ENCODE data around the gene FUT6. TPM values are rescaled to one million over a fixed set of nuclear protein-coding genes. Genes with fewer than 3 reads are reported as not detected.

The FUT6 gene
- polyA plus RNA-seq, 3 donors, result not detected

GRCh38 chr19:5806133-5806489, 33.4 kb downstream of the FUT6 start:
- Histone ChIP-seq H3K4me3 (replicated peaks in 1 of 3; ENCODE audit: low read depth in 2 of 3, low read length in 3 of 3) (no peak overlapping the region), H3K4me2 (replicated peaks; ENCODE audit: extremely low read depth, low read length, poor library complexity, severe bottlenecking) (no peak overlapping the region), H3K9me3 (replicated peaks in 1 of 2; ENCODE audit: control insufficient read depth in 1 of 2, insufficient read depth in 1 of 2, low read length in 2 of 2) (peaks cover 10 to 17% of the 10 kb centered on the region in 2 donors), H2AFZ (ENCODE audit: insufficient read depth, low read depth, low read length, poor library complexity, severe bottlenecking) (no peak overlapping the region), H3K27me3 (ENCODE audit: control insufficient read depth in 2 of 2, insufficient read depth in 2 of 2, low read length in 2 of 2) (peaks cover 10 to 50% of the 10 kb centered on the region in 2 donors), H3K36me3 (replicated peaks in 1 of 2; ENCODE audit: control insufficient read depth in 1 of 2, insufficient read depth in 2 of 2, low read length in 2 of 2) (no peaks in the 10 kb centered on the region), H3K4me1 (ENCODE audit: control insufficient read depth in 1 of 2, insufficient read depth in 2 of 2, low read length in 2 of 2) (peaks cover 15 to 16% of the 10 kb centered on the region in 2 donors), H4K20me1 (ENCODE audit: insufficient read depth, low read length) (no peaks in the 10 kb centered on the region), H3K79me2 (ENCODE audit: insufficient read depth, low read length) (no peaks in the 10 kb centered on the region), H3K27ac (ENCODE audit: low read depth in 1 of 2, low read length in 2 of 2) (no peak overlapping the region), H3K9ac (ENCODE audit: insufficient read depth, low read length, poor library complexity, severe bottlenecking) (no peak overlapping the region)
- Mint-ChIP-seq H3K4me3 (peak overlapping the region in 1 of 2 donors; percentile 21), H3K4me1 (peaks cover 23% of the 10 kb centered on the region), H3K9me3 (peaks cover 0 to 22% (median 13%) of the 10 kb centered on the region in 7 donors), H3K27me3 (ENCODE audit: low read depth in 3 of 3) (peaks cover 50 to 64% (median 61%) of the 10 kb centered on the region in 3 donors), H3K27ac (no peak overlapping the region), H3K36me3 (peaks cover 0 to 6% of the 10 kb centered on the region in 2 donors)
- TF ChIP-seq, protein P1, sequence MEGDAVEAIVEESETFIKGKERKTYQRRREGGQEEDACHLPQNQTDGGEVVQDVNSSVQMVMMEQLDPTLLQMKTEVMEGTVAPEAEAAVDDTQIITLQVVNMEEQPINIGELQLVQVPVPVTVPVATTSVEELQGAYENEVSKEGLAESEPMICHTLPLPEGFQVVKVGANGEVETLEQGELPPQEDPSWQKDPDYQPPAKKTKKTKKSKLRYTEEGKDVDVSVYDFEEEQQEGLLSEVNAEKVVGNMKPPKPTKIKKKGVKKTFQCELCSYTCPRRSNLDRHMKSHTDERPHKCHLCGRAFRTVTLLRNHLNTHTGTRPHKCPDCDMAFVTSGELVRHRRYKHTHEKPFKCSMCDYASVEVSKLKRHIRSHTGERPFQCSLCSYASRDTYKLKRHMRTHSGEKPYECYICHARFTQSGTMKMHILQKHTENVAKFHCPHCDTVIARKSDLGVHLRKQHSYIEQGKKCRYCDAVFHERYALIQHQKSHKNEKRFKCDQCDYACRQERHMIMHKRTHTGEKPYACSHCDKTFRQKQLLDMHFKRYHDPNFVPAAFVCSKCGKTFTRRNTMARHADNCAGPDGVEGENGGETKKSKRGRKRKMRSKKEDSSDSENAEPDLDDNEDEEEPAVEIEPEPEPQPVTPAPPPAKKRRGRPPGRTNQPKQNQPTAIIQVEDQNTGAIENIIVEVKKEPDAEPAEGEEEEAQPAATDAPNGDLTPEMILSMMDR (IDR thresholded peaks at IDR 0.05), result peak; percentile 13
- WGBS (ENCODE audit: insufficient coverage), result 20% methylated on average over 2 of the region's 6 CpGs
- no peak for DNase-seq
- intact Hi-C loops (cut with micrococcal nuclease), result loop anchor here in 1 of 2 donors (5.0 to 10.0 kb wide), 2 partner anchors 86 to 219 kb away; no protein-coding TSS in a partner anchor

DNA sequence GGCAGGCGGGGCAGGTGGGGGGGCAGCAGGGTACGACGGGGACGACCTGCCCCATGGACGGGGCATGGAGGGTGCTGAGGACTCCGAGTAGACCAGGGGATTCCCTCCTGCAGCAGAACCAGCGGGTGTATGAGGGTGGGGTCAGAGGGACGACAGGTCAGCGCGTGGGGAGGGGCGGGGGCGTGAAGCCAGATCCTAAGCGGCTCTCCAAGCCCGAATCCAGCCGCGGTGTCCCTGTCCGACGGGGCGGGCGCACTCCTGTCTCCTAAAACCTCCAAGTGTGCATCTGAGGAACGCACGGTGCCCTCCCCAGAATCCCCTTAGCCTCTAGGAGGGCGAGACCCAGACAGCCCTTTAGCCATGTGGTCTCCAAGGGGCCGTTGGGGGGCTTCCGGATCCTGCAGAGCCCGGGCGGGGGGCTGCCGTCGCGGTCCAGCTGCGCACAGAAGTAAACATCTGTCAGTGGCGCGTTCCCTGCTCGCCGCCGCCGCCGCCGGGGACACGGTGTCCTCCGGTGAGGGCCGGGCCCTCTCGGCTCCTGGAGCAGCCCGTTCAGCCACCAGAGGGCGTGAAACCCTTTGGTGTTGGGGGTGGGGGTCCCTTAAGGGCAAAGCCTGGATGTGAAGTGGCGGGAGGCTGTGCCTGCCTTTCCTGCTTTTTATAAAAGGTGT, 33.9 kb downstream of the FUT6 start:
- intact Hi-C loops (cut with micrococcal nuclease), result loop anchor here in 1 of 2 donors (5.0 to 10.0 kb wide), 2 partner anchors 87 to 219 kb away; no protein-coding TSS in a partner anchor
- TF ChIP-seq, protein P1 (IDR thresholded peaks at IDR 0.05), result peak; percentile 34

More for the DNA sequence above, 33.9 kb downstream of the FUT6 start:
- no peak overlapping the region for H3K9ac ChIP-seq (ENCODE audit: insufficient read depth, low read length, poor library complexity, severe bottlenecking)
- Mint-ChIP-seq H3K27me3 (ENCODE audit: low read depth in 3 of 3) (peaks cover 54 to 69% (median 66%) of the 10 kb centered on the region in 3 donors), H3K36me3 (peaks cover 0 to 6% of the 10 kb centered on the region in 2 donors), H3K27ac (no peak overlapping the region), H3K4me1 (peaks cover 23% of the 10 kb centered on the region), H3K9me3 (peaks cover 0 to 22% (median 13%) of the 10 kb centered on the region in 7 donors), H3K4me3 (peak overlapping the region; percentile 9 to 68)
- H3K27ac ChIP-seq (ENCODE audit: low read depth in 1 of 2, low read length in 2 of 2), result no peak overlapping the region
- H2AFZ ChIP-seq (ENCODE audit: insufficient read depth, low read depth, low read length, poor library complexity, severe bottlenecking), result no peak overlapping the region
- H3K27me3 ChIP-seq (ENCODE audit: control insufficient read depth in 2 of 2, insufficient read depth in 2 of 2, low read length in 2 of 2), result peaks cover 10 to 50% of the 10 kb centered on the region in 2 donors
- H3K4me1 ChIP-seq (ENCODE audit: control insufficient read depth in 1 of 2, insufficient read depth in 2 of 2, low read length in 2 of 2), result peaks cover 15 to 16% of the 10 kb centered on the region in 2 donors
- no peaks in the 10 kb centered on the region for H4K20me1 ChIP-seq (ENCODE audit: insufficient read depth, low read length)
- H3K4me3 ChIP-seq (replicated peaks in 1 of 3; ENCODE audit: low read depth in 2 of 3, low read length in 3 of 3), result no peak overlapping the region
- no peak overlapping the region for H3K4me2 ChIP-seq (replicated peaks; ENCODE audit: extremely low read depth, low read length, poor library complexity, severe bottlenecking)
- WGBS (ENCODE audit: insufficient coverage), result 3% methylated on average over 40 of the region's 46 CpGs
- DNase-seq, result peak in 1 of 3 donors; percentile 17
- H3K36me3 ChIP-seq (replicated peaks in 1 of 2; ENCODE audit: control insufficient read depth in 1 of 2, insufficient read depth in 2 of 2, low read length in 2 of 2), result no peaks in the 10 kb centered on the region
- peaks cover 10 to 17% of the 10 kb centered on the region in 2 donors for H3K9me3 ChIP-seq (replicated peaks in 1 of 2; ENCODE audit: control insufficient read depth in 1 of 2, insufficient read depth in 1 of 2, low read length in 2 of 2)
- H3K79me2 ChIP-seq (ENCODE audit: insufficient read depth, low read length), result no peaks in the 10 kb centered on the region

Data from CD14-positive monocyte (primary cell).